ENCODE measurements around the gene ATG10. TPM values are rescaled to one million over a fixed set of nuclear protein-coding genes. Genes with fewer than 3 reads are reported as not detected.
A peak's percentile ranks its signal among the peaks of the same experiment; 100 is the strongest.

ATG10 gene
- 6.4 and 11.4 TPM in 2 replicates for total RNA-seq

GRCh38 chr5:81971712-81972491 is at the start of gene ATG10:
TSS of gene ATG10 (plus strand) at chr5:81972023. CDS start at chr5:81987571, 15,548 bp downstream.
- Histone ChIP-seq H3K4me3 (ENCODE audit: low read depth, low read length) (peak within 1 kb of the TSS; percentile 62), H3K27me3 (ENCODE audit: control insufficient read depth, insufficient read depth, low read length) (no peaks in the 10 kb centered on the region), H3K36me3 (ENCODE audit: control insufficient read depth, insufficient read depth, low read length) (no peaks in the 10 kb centered on the region)
- no peak for TF ChIP-seq CTCF (IDR thresholded peaks at IDR 0.05; ENCODE audit: insufficient read depth, low read length, poor library complexity, severe bottlenecking)
- DNase-seq (ENCODE audit: low read depth), result peak; percentile 51

GRCh38 chr5:81922854-81923279 is 49.0 kb upstream of the ATG10 start:
- no peak for TF ChIP-seq CTCF (IDR thresholded peaks at IDR 0.05; ENCODE audit: insufficient read depth, low read length, poor library complexity, severe bottlenecking)
- H3K4me3 ChIP-seq (ENCODE audit: low read depth, low read length), result no peak overlapping the region
- no peaks in the 10 kb centered on the region for H3K36me3 ChIP-seq (ENCODE audit: control insufficient read depth, insufficient read depth, low read length)
- no peak for DNase-seq (ENCODE audit: low read depth)
- H3K27me3 ChIP-seq (ENCODE audit: control insufficient read depth, insufficient read depth, low read length), result no peaks in the 10 kb centered on the region

GRCh38 chr5:81924442-81924841 is 47.4 kb upstream of the ATG10 start:
- Histone ChIP-seq H3K4me3 (ENCODE audit: low read depth, low read length) (no peak overlapping the region), H3K36me3 (ENCODE audit: control insufficient read depth, insufficient read depth, low read length) (no peaks in the 10 kb centered on the region), H3K27me3 (ENCODE audit: control insufficient read depth, insufficient read depth, low read length) (no peaks in the 10 kb centered on the region)
- TF ChIP-seq CTCF (IDR thresholded peaks at IDR 0.05; ENCODE audit: insufficient read depth, low read length, poor library complexity, severe bottlenecking), result no peak
- no peak for DNase-seq (ENCODE audit: low read depth)

GRCh38 chr5:81925009-81925408 is 46.8 kb upstream of the ATG10 start:
- H3K36me3 ChIP-seq (ENCODE audit: control insufficient read depth, insufficient read depth, low read length), result no peaks in the 10 kb centered on the region
- DNase-seq (ENCODE audit: low read depth), result no peak
- no peak for TF ChIP-seq CTCF (IDR thresholded peaks at IDR 0.05; ENCODE audit: insufficient read depth, low read length, poor library complexity, severe bottlenecking)
- no peak overlapping the region for H3K4me3 ChIP-seq (ENCODE audit: low read depth, low read length)
- no peaks in the 10 kb centered on the region for H3K27me3 ChIP-seq (ENCODE audit: control insufficient read depth, insufficient read depth, low read length)

- H3K4me3 ChIP-seq (ENCODE audit: low read depth, low read length), result no peak overlapping the region
- no peaks in the 10 kb centered on the region for H3K36me3 ChIP-seq (ENCODE audit: control insufficient read depth, insufficient read depth, low read length)
- DNase-seq (ENCODE audit: low read depth), result no peak
- TF ChIP-seq CTCF (IDR thresholded peaks at IDR 0.05; ENCODE audit: insufficient read depth, low read length, poor library complexity, severe bottlenecking), result no peak
- H3K27me3 ChIP-seq (ENCODE audit: control insufficient read depth, insufficient read depth, low read length), result no peaks in the 10 kb centered on the region
These were observed 45.8 kb upstream of the ATG10 start for GRCh38 chr5:81925981-81926380.

GRCh38 chr5:81936066-81936465 is 35.8 kb upstream of the ATG10 start:
- Histone ChIP-seq H3K27me3 (ENCODE audit: control insufficient read depth, insufficient read depth, low read length) (no peaks in the 10 kb centered on the region), H3K36me3 (ENCODE audit: control insufficient read depth, insufficient read depth, low read length) (no peaks in the 10 kb centered on the region), H3K4me3 (ENCODE audit: low read depth, low read length) (no peak overlapping the region)
- DNase-seq (ENCODE audit: low read depth), result no peak
- no peak for TF ChIP-seq CTCF (IDR thresholded peaks at IDR 0.05; ENCODE audit: insufficient read depth, low read length, poor library complexity, severe bottlenecking)
